Transverse colon (tissue), 4 donors: ENCODE results near the gene ASIC2. TPM values are rescaled to one million over a fixed set of nuclear protein-coding genes. Genes with fewer than 3 reads are reported as not detected.

ENCODE experiments used
- DNase-seq: peaks from one replicate; pipeline ENCODE4 v3.0.0-alpha.2; 2019
- H3K27ac ChIP-seq, 4 donors: fragments of 200-600 bp; sonication (generic); 2 replicates each; pipeline ENCODE4 v1.5.1; 2016 to 2018; ENCODE audit warnings: inconsistent platforms in 4 of 4
- H3K27me3 ChIP-seq: fragments of 200-600 bp; sonication (generic); 2 replicates; pipeline ENCODE4 v1.5.1; 2017; ENCODE audit warnings: inconsistent platforms
- H3K36me3 ChIP-seq, 4 donors: fragments of 200-600 bp; sonication (generic); 2 replicates each; pipeline ENCODE4 v1.5.1; 2017 to 2019; ENCODE audit warnings: inconsistent platforms in 4 of 4
- H3K4me1 ChIP-seq, 4 donors: fragments of 200-600 bp; sonication (generic); 2 replicates each; pipeline ENCODE4 v1.5.1; 2017 to 2020; ENCODE audit warnings: inconsistent platforms in 4 of 4
- H3K4me3 ChIP-seq, 4 donors: fragments of 200-600 bp; sonication (generic); 1 replicate in 1 of 4; 2 replicates in 3 of 4; pipeline versions ENCODE4 v1.5.1 to v1.6.1; 2017 to 2019; ENCODE audit warnings: inconsistent platforms in 4 of 4
- H3K9me3 ChIP-seq, 2 donors: fragments of 200-600 bp; sonication (generic); 2 replicates each; pipeline ENCODE4 v1.5.1; 2017 to 2019; ENCODE audit warnings: inconsistent platforms in 2 of 2
- CTCF ChIP-seq, 5 experiments: fragments of 200-600 bp in 3 of 5; fragments of 450-650 bp in 2 of 5; sonication (generic) in 3 of 5; IDR thresholded peaks; 1 replicate in 2 of 5; 2 replicates in 3 of 5; pipeline ENCODE4 v1.5.1; 2016 to 2017; ENCODE audit warnings: antibody characterized with exemption in 5 of 5, inconsistent platforms in 3 of 5, mild to moderate bottlenecking in 2 of 5, moderate library complexity in 1 of 5
- EP300 ChIP-seq: sonication (generic); formaldehyde crosslinking; IDR thresholded peaks from one replicate; pipeline ENCODE4 v1.6.1; 2017; ENCODE audit warnings: antibody characterized with exemption, low read depth
- POLR2A ChIP-seq: fragments of 450-650 bp; IDR thresholded peaks from one replicate; pipeline ENCODE4 v1.6.1; 2016; ENCODE audit warnings: antibody characterized with exemption, mild to moderate bottlenecking, moderate library complexity
- POLR2AphosphoS5 ChIP-seq, 3 donors: sonication (generic); formaldehyde crosslinking; IDR thresholded peaks; one replicate each; pipeline ENCODE4 v1.6.1; 2016; ENCODE audit warnings: antibody characterized with exemption in 3 of 3
- WGBS, 2 donors: methylation state at CpG; one replicate each; pipeline ENCODE4 v1.1.5; 2018; ENCODE audit warnings: low coverage in 1 of 2; 5-methylcytosine and 5-hydroxymethylcytosine counted together
- in situ Hi-C, 4 donors: fragments of 200-750 bp; cut with MboI; loops; one replicate each; pipeline versions ENCODE4 v1.15.0 to v1.15.1; 2017; ENCODE audit warnings: low sequenced_read_pairs in 3 of 4, low pct_ligation_motif_present in 1 of 4, low pct_unique_long_range_greater_than_20kb in 1 of 4
- intact Hi-C: fragments of 100-400 bp; cut with DNase I; formaldehyde crosslinking; loops from one replicate; pipeline ENCODE4 v1.15.1; 2023; ENCODE audit warnings: low total_unique reads
- total RNA-seq, 4 donors: library from RNA; depleted of rRNA; stranded (reverse); fragments of >200 nt; gene quantifications; one replicate each; pipeline ENCODE4 v1.1.0, GENCODE V29; 2016

The ASIC2 gene
- total RNA-seq, 4 donors from 2014 or later = 0.16 to 0.55 TPM; not detected in 2

GRCh38 chr17:33014751-33015150 is 278.3 kb downstream of the ASIC2 start:
- H3K36me3 ChIP-seq = no peaks in the 10 kb centered on the region

GRCh38 chr17:33013596-33014375 is 279.3 kb downstream of the ASIC2 start:
- H3K27ac ChIP-seq = no peak overlapping the region
- no peaks in the 10 kb centered on the region for H3K36me3 ChIP-seq
- H3K9me3 ChIP-seq = no peaks in the 10 kb centered on the region
- no peaks in the 10 kb centered on the region for H3K27me3 ChIP-seq
- 86 to 87% methylated on average over 8 to 18 of the region's 18 CpGs for WGBS, 2 donors
- H3K4me3 ChIP-seq = no peak overlapping the region
- TF ChIP-seq EP300 (no peak), POLR2AphosphoS5 (IDR thresholded peaks at IDR 0.05) (no peak), POLR2A (no peak), CTCF (IDR thresholded peaks at IDR 0.05) (no peak)
- intact Hi-C loops = no loop called here
- in situ Hi-C loops = no loop called here
- DNase-seq = no peak
- H3K4me1 ChIP-seq = no peaks in the 10 kb centered on the region

More at GRCh38 chr17:33014751-33015150, 278.3 kb downstream of the ASIC2 start:
- no peak overlapping the region for H3K27ac ChIP-seq
- WGBS, 2 donors = 44% methylated on average over 7 of the region's 7 CpGs; no CpG with 5 or more reads in 1 of the 2 donors
- H3K4me3 ChIP-seq = no peak overlapping the region
- H3K27me3 ChIP-seq = no peaks in the 10 kb centered on the region
- no peaks in the 10 kb centered on the region for H3K9me3 ChIP-seq
- no peak for DNase-seq
- intact Hi-C loops = no loop called here
- H3K4me1 ChIP-seq = no peaks in the 10 kb centered on the region
- TF ChIP-seq POLR2A (no peak), EP300 (no peak), CTCF (IDR thresholded peaks at IDR 0.05) (no peak)
- in situ Hi-C loops = no loop called here

- intact Hi-C loops (no loop called here), in situ Hi-C loops (no loop called here)
- H3K9me3 ChIP-seq = no peaks in the 10 kb centered on the region
- no peak for DNase-seq
- H3K27me3 ChIP-seq = no peaks in the 10 kb centered on the region
- WGBS, 2 donors = 65 to 70% methylated on average over 2 to 8 of the region's 8 CpGs
- no peak overlapping the region for H3K27ac ChIP-seq
- TF ChIP-seq POLR2A (no peak), EP300 (no peak), CTCF (IDR thresholded peaks at IDR 0.05) (no peak), POLR2AphosphoS5 (IDR thresholded peaks at IDR 0.05) (no peak)
- H3K4me1 ChIP-seq = no peaks in the 10 kb centered on the region
- no peaks in the 10 kb centered on the region for H3K36me3 ChIP-seq
- H3K4me3 ChIP-seq = no peak overlapping the region
Measured at GRCh38 chr17:33012522-33013033, 280.5 kb downstream of the ASIC2 start.

GRCh38 chr17:33009636-33010035 is 283.5 kb downstream of the ASIC2 start:
- Histone ChIP-seq H3K4me1 (no peaks in the 10 kb centered on the region), H3K27ac (no peak overlapping the region), H3K27me3 (no peaks in the 10 kb centered on the region), H3K4me3 (no peak overlapping the region), H3K9me3 (no peaks in the 10 kb centered on the region), H3K36me3 (no peaks in the 10 kb centered on the region)
- in situ Hi-C loops (loop anchor here in 1 of 4 donors (10.0 kb wide), 1 partner anchor 75 kb away; no protein-coding TSS in a partner anchor), intact Hi-C loops (no loop called here)
- WGBS, 2 donors = 83% methylated on average over 9 of the region's 9 CpGs; no CpG with 5 or more reads in 1 of the 2 donors
- no peak for TF ChIP-seq POLR2AphosphoS5 (IDR thresholded peaks at IDR 0.05)
- TF ChIP-seq POLR2A = no peak
- no peak for TF ChIP-seq EP300
- TF ChIP-seq CTCF (IDR thresholded peaks at IDR 0.05) = no peak
- no peak for DNase-seq
